ENCODE data around the gene LGR5.

GRCh38 chr12:71621938-71622337 lies 182.3 kb downstream of the LGR5 start:
- TF ChIP-seq CTCF (IDR thresholded peaks at IDR 0.05): no peak
- TF ChIP-seq POLR2A (IDR thresholded peaks at IDR 0.05): no peak

Measured in esophagus squamous epithelium (tissue), 4 donors.